GM13976 (cell line): ENCODE results near the gene TIAM2.

Source experiments
- DNase-seq: peaks from one replicate; pipeline ENCODE4 v3.0.0; 2012; ENCODE audit warnings: low spot score
- in situ Hi-C: fragments of 300-500 bp; cut with MboI; formaldehyde crosslinking; loops from one replicate; pipeline ENCODE4 v1.12.0; 2022; ENCODE audit warnings: low sequenced_read_pairs, mixed read lengths, inconsistent platforms; ENCODE audit not compliant: unreplicated experiment
- TF ChIP-seq, protein P1 (sequence below): IDR thresholded peaks from 2 replicates; pipeline ENCODE4 v1.5.1; 2012; ENCODE audit warnings: borderline replicate concordance, mild to moderate bottlenecking; ENCODE audit not compliant: insufficient read depth; ENCODE audit errors: extremely low read depth, missing control alignments, control extremely low read depth

Gene TIAM2

DNA sequence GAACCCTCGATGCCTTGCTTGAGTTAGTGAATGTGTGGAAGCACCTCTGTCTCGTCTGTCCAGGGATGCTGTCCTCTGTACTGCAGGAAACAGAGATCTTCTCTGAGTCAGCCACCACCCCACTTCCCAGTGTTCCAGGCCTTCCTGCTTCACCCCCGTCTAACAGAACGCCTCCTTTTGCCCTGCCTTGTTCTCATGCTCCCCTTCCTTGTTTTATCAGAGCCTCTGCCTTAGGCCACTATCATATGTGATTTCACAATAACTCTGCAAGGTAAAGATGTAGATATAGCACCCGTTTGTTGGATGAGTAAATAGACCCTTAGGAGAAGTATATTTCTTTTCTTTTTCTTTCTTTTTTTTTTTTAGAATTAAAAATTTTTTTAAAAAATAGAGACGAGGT is 162.0 kb downstream of the TIAM2 start:
- TF ChIP-seq, protein P1, sequence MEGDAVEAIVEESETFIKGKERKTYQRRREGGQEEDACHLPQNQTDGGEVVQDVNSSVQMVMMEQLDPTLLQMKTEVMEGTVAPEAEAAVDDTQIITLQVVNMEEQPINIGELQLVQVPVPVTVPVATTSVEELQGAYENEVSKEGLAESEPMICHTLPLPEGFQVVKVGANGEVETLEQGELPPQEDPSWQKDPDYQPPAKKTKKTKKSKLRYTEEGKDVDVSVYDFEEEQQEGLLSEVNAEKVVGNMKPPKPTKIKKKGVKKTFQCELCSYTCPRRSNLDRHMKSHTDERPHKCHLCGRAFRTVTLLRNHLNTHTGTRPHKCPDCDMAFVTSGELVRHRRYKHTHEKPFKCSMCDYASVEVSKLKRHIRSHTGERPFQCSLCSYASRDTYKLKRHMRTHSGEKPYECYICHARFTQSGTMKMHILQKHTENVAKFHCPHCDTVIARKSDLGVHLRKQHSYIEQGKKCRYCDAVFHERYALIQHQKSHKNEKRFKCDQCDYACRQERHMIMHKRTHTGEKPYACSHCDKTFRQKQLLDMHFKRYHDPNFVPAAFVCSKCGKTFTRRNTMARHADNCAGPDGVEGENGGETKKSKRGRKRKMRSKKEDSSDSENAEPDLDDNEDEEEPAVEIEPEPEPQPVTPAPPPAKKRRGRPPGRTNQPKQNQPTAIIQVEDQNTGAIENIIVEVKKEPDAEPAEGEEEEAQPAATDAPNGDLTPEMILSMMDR, result no peak
- in situ Hi-C loops, result no loop called here
- no peak for DNase-seq

DNA sequence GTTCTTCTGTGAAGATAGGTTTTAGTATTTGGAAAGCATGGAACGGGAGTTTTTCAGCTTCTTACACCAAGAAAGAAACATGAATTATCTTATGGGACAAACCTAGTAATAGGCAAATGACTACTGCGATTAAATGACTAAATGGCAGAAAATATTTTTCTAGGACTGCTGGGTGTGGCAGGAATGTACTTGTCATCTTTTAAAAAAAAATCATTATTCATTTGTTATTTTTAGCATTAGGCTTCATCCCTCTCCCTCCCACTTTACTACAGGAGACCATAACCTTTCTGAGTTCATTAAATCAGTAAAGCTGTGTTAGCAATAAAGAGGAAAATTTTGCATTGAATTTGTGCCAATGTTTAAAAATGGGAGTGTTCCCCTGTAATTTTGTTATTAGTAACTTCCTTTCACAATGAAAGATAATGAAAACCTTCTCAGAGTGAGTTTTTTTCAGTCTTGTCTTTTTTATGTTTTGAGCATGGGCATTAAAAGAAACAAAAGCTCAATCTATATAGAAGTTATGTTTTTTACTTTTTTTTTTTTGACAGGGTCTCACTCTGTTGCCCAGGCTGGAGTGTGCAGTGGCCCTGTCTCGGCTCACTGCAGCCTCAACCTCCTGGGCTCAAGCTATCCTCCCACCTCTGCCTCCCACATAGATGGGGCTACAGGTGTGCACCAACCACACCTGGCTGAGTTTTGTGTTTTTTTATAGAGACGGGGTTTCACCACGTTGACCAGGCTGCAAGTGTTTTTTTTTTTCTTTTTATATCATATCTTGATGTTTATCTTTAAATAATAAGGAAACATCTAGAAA is 163.1 kb downstream of the TIAM2 start:
- in situ Hi-C loops, result no loop called here
- no peak for DNase-seq
- TF ChIP-seq, protein P1, result no peak

DNA sequence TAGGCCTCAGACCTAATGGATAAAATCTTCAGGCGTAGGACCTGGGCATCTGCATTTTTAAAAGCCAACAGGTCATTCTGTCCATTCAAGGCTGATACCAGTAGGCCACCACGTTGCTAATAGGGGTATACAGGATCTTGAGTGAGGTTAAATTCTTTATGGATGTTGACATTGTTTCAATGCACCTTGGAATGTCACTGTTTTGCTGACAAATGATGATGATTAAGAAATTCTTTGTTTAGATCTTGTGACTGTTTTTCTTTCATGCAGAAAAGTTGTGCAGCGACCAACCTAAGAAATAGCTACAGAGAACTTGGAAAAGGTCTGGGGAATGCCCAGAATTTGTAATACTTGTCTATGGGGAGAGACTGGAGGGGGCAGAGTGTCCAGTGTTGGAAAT is 167.6 kb downstream of the TIAM2 start:
- TF ChIP-seq, protein P1, result no peak
- DNase-seq, result no peak
- in situ Hi-C loops, result no loop called here

DNA sequence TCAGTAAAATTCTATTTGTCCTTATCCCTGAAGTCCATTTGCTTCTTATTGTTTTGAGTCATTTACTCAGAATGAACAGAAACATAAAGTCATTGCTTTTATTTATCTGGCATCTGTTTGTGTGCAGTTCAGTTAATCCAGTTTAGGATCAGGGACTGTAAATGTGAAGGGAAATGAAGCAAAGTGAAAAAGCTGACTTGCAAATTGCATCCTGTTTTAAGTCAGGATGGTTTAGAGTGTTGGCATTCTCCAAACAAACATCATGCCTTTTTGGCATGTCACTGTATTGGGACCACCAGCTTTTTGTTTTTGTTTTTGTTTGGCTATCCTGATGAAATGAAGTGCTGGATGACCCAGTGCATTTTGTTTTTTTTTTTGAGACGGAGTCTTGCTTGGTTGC is 168.5 kb downstream of the TIAM2 start:
- TF ChIP-seq, protein P1, result no peak
- no peak for DNase-seq
- in situ Hi-C loops, result no loop called here

DNA sequence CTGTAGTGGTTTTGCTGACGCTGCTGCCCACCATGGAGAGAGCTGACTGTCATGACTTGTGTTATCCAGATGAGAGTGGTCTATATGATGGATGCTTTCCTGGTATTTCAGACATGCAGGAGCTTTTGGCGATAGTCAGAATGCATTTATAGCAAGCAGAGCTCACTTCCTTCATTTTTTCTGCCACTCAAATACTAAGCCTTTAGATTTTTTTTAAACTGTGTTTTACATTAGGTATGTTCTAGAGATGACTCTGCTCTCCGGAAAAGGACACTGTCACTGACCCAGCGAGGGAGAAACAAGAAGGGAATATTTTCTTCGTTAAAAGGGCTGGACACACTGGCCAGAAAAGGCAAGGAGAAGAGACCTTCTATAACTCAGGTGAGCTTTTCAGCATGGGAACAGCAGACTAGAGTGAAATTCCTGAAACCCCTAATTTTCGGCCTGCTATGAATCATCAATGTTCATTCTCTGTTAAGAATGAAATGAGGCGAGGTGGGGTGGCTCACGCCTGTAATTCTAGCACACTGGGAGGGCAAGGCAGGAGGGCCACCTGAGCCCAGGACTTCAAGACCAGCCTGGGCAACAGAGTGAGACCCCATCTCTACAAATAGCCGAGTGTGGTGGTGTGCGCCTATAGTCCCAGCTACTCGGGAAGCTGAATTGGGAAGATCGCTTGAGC is 170.1 kb downstream of the TIAM2 start:
- TF ChIP-seq, protein P1, result no peak
- in situ Hi-C loops, result no loop called here
- no peak for DNase-seq

DNA sequence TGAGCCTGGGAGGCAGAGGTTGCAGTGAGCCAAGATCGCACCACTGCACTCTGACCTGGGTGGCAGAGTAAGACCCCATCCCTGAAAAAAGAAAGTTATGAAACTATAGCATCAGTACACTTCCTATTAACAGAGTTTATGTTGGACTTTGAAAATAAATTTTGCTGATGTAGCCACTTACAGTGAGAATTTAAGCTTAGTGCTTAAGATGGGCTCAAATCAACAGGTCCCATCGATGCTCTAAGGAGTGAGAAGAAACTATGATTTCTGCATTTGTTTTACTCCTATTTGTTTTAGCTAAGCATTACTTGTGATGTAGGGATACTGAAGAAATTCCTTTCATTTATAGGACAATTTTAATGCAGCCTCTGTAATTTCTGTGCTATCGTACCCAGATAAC is 175.4 kb downstream of the TIAM2 start:
- in situ Hi-C loops, result loop anchor here (10.0 kb wide), 1 partner anchor 496 kb away; no protein-coding TSS in a partner anchor
- DNase-seq, result no peak
- TF ChIP-seq, protein P1, result no peak
